ENCODE measurements around the gene TUBA3D.
A peak's percentile ranks its signal among the peaks of the same experiment; 100 is the strongest.
"Not testable (repeated sequence)": the region's sequence is repeated elsewhere in the genome, so short reads cannot be mapped to it uniquely, and the experiment has no call there.

TUBA3D gene

GRCh38 chr2:131516011-131516410 lies 40.1 kb downstream of the TUBA3D start:
- peaks cover 65% of the 10 kb centered on the region for H3K36me3 ChIP-seq (ENCODE audit: insufficient read depth, low read length)
- H3K27ac ChIP-seq (ENCODE audit: low read length), result no peak overlapping the region
- no peak overlapping the region for H3K4me2 ChIP-seq (ENCODE audit: insufficient read depth, low read length)

GRCh38 chr2:131516621-131517020 lies 40.7 kb downstream of the TUBA3D start:
- DNase-seq, result peak; percentile 26
- ATAC-seq (ENCODE audit: insufficient read depth, low read depth), result peak; percentile 42
- H3K4me2 ChIP-seq (ENCODE audit: insufficient read depth, low read length); H3K9me3 ChIP-seq (ENCODE audit: insufficient read depth, low read length, severe bottlenecking); H3K79me2 ChIP-seq (ENCODE audit: insufficient read depth, low read length); H3K27ac ChIP-seq (ENCODE audit: low read length); H3K9ac ChIP-seq (ENCODE audit: low read depth, low read length); H3K4me1 ChIP-seq (ENCODE audit: insufficient read depth, low read length); H4K20me1 ChIP-seq (ENCODE audit: insufficient read depth, low read length); H3K4me3 ChIP-seq (ENCODE audit: low read depth in 1 of 2, low read length in 2 of 2); H3K27me3 ChIP-seq (ENCODE audit: insufficient read depth, low read length, poor library complexity); H2AFZ ChIP-seq (ENCODE audit: low read depth, low read length): not testable (repeated sequence)
- TF ChIP-seq CTCF (IDR thresholded peaks at IDR 0.05; ENCODE audit: borderline replicate concordance, extremely low read depth, low read length, poor library complexity, severe bottlenecking), result peak; percentile 47
- peaks cover 65% of the 10 kb centered on the region for H3K36me3 ChIP-seq (ENCODE audit: insufficient read depth, low read length)

More at GRCh38 chr2:131516011-131516410, 40.1 kb downstream of the TUBA3D start:
- no peak for ATAC-seq (ENCODE audit: insufficient read depth, low read depth)
- Histone ChIP-seq H3K4me1 (ENCODE audit: insufficient read depth, low read length) (no peaks in the 10 kb centered on the region), H3K27me3 (ENCODE audit: insufficient read depth, low read length, poor library complexity) (no peaks in the 10 kb centered on the region), H2AFZ (ENCODE audit: low read depth, low read length) (no peak overlapping the region), H3K9ac (ENCODE audit: low read depth, low read length) (no peak overlapping the region), H3K4me3 (ENCODE audit: low read depth in 1 of 2, low read length in 2 of 2) (no peak overlapping the region), H3K9me3 (ENCODE audit: insufficient read depth, low read length, severe bottlenecking) (no peaks in the 10 kb centered on the region), H3K79me2 (ENCODE audit: insufficient read depth, low read length) (no peaks in the 10 kb centered on the region), H4K20me1 (ENCODE audit: insufficient read depth, low read length) (peaks cover 3% of the 10 kb centered on the region)
- TF ChIP-seq EZH2 (IDR thresholded peaks at IDR 0.05; ENCODE audit: borderline replicate concordance, low read depth, low read length, severe bottlenecking) (no peak), CTCF (IDR thresholded peaks at IDR 0.05; ENCODE audit: borderline replicate concordance, extremely low read depth, low read length, poor library complexity, severe bottlenecking) (no peak)
- no peak for DNase-seq

GRCh38 chr2:131517106-131517831 lies 41.4 kb downstream of the TUBA3D start:
- Histone ChIP-seq H3K9ac (ENCODE audit: low read depth, low read length) (no peak overlapping the region), H3K4me2 (ENCODE audit: insufficient read depth, low read length) (no peak overlapping the region), H4K20me1 (ENCODE audit: insufficient read depth, low read length) (peaks cover 3% of the 10 kb centered on the region), H2AFZ (ENCODE audit: low read depth, low read length) (no peak overlapping the region), H3K79me2 (ENCODE audit: insufficient read depth, low read length) (no peaks in the 10 kb centered on the region), H3K4me3 (ENCODE audit: low read depth in 1 of 2, low read length in 2 of 2) (no peak overlapping the region), H3K27ac (ENCODE audit: low read length) (no peak overlapping the region), H3K36me3 (ENCODE audit: insufficient read depth, low read length) (peaks cover 63% of the 10 kb centered on the region), H3K27me3 (ENCODE audit: insufficient read depth, low read length, poor library complexity) (no peaks in the 10 kb centered on the region), H3K4me1 (ENCODE audit: insufficient read depth, low read length) (no peaks in the 10 kb centered on the region), H3K9me3 (ENCODE audit: insufficient read depth, low read length, severe bottlenecking) (no peaks in the 10 kb centered on the region)
- TF ChIP-seq CTCF (IDR thresholded peaks at IDR 0.05; ENCODE audit: borderline replicate concordance, extremely low read depth, low read length, poor library complexity, severe bottlenecking), result no peak
- no peak for TF ChIP-seq EZH2 (IDR thresholded peaks at IDR 0.05; ENCODE audit: borderline replicate concordance, low read depth, low read length, severe bottlenecking)
- DNase-seq (no peak), ATAC-seq (ENCODE audit: insufficient read depth, low read depth) (no peak)

- not testable (repeated sequence) for ATAC-seq (ENCODE audit: insufficient read depth, low read depth); H3K79me2 ChIP-seq (ENCODE audit: insufficient read depth, low read length); H2AFZ ChIP-seq (ENCODE audit: low read depth, low read length); H3K27ac ChIP-seq (ENCODE audit: low read length); H3K4me3 ChIP-seq (ENCODE audit: low read depth in 1 of 2, low read length in 2 of 2); H4K20me1 ChIP-seq (ENCODE audit: insufficient read depth, low read length); H3K9me3 ChIP-seq (ENCODE audit: insufficient read depth, low read length, severe bottlenecking); H3K9ac ChIP-seq (ENCODE audit: low read depth, low read length); H3K27me3 ChIP-seq (ENCODE audit: insufficient read depth, low read length, poor library complexity); H3K4me2 ChIP-seq (ENCODE audit: insufficient read depth, low read length); DNase-seq; H3K4me1 ChIP-seq (ENCODE audit: insufficient read depth, low read length)
- peaks cover 58% of the 10 kb centered on the region for H3K36me3 ChIP-seq (ENCODE audit: insufficient read depth, low read length)
Observed at GRCh38 chr2:131517856-131518255, 41.9 kb downstream of the TUBA3D start.

GRCh38 chr2:131518531-131518930 lies 42.6 kb downstream of the TUBA3D start:
- H2AFZ ChIP-seq (ENCODE audit: low read depth, low read length); H3K27ac ChIP-seq (ENCODE audit: low read length); H3K4me2 ChIP-seq (ENCODE audit: insufficient read depth, low read length); H3K79me2 ChIP-seq (ENCODE audit: insufficient read depth, low read length); DNase-seq; ATAC-seq (ENCODE audit: insufficient read depth, low read depth); H3K4me3 ChIP-seq (ENCODE audit: low read depth in 1 of 2, low read length in 2 of 2); H3K9me3 ChIP-seq (ENCODE audit: insufficient read depth, low read length, severe bottlenecking); H4K20me1 ChIP-seq (ENCODE audit: insufficient read depth, low read length); H3K4me1 ChIP-seq (ENCODE audit: insufficient read depth, low read length); H3K9ac ChIP-seq (ENCODE audit: low read depth, low read length); H3K27me3 ChIP-seq (ENCODE audit: insufficient read depth, low read length, poor library complexity): not testable (repeated sequence)
- peaks cover 54% of the 10 kb centered on the region for H3K36me3 ChIP-seq (ENCODE audit: insufficient read depth, low read length)
